Neuronal stem cell (in vitro differentiated cells): Measurements from ENCODE around the gene PLAC1.

ENCODE experiments used
- DNase-seq: peaks from one replicate; pipeline ENCODE4 v3.0.0-alpha.2; 2013; ENCODE audit warnings: low spot score
- H2AFZ ChIP-seq: one replicate; pipeline ENCODE4 v1.6.1; 2013; ENCODE audit warnings: mild to moderate bottlenecking, low read length, inconsistent platforms
- H2AK5ac ChIP-seq: 2 replicates; pipeline ENCODE4 v1.6.1; 2013; ENCODE audit warnings: low read depth, mild to moderate bottlenecking, inconsistent platforms, low read length, moderate library complexity, mixed read lengths
- H2BK120ac ChIP-seq: 2 replicates; pipeline ENCODE4 v1.6.1; 2013; ENCODE audit warnings: low read depth, mild to moderate bottlenecking, inconsistent platforms, low read length, moderate library complexity, mixed read lengths
- H2BK12ac ChIP-seq: one replicate; pipeline ENCODE4 v1.6.1; 2013; ENCODE audit warnings: low read length, inconsistent platforms
- H2BK15ac ChIP-seq: 2 replicates; pipeline ENCODE4 v1.6.1; 2013; ENCODE audit warnings: mild to moderate bottlenecking, low read length, inconsistent platforms, mixed read lengths
- H2BK5ac ChIP-seq: one replicate; pipeline ENCODE4 v1.6.1; 2013; ENCODE audit warnings: inconsistent platforms, mild to moderate bottlenecking, low read length, moderate library complexity
- H3K14ac ChIP-seq: one replicate; pipeline ENCODE4 v1.6.1; 2013; ENCODE audit warnings: low read length, inconsistent platforms
- H3K18ac ChIP-seq: 2 replicates; pipeline ENCODE4 v1.6.1; 2013; ENCODE audit warnings: low read length, inconsistent platforms
- H3K23ac ChIP-seq: 2 replicates; pipeline ENCODE4 v1.6.1; 2013; ENCODE audit warnings: low read depth, mild to moderate bottlenecking, mixed read lengths, low read length, inconsistent platforms; ENCODE audit not compliant: poor library complexity
- H3K27ac ChIP-seq: replicated peaks from 3 replicates; pipeline ENCODE4 v1.5.1; 2013; ENCODE audit warnings: low read length, inconsistent platforms
- H3K27me3 ChIP-seq, 3 experiments: 2 replicates each; pipeline ENCODE4 v1.6.1; 2013; ENCODE audit warnings: low read length in 3 of 3, mild to moderate bottlenecking in 2 of 3, inconsistent platforms in 1 of 3, low read depth in 1 of 3, mixed read lengths in 1 of 3, moderate library complexity in 1 of 3; ENCODE audit not compliant: control insufficient read depth in 3 of 3, insufficient read depth in 3 of 3
- H3K36me3 ChIP-seq, 2 donors: replicated peaks in 1 of 2; 2 replicates each; pipeline ENCODE4 v1.6.1; 2013; ENCODE audit warnings: low read length in 2 of 2; ENCODE audit not compliant: control insufficient read depth in 2 of 2, insufficient read depth in 2 of 2
- H3K4ac ChIP-seq: 2 replicates; pipeline ENCODE4 v1.6.1; 2013; ENCODE audit warnings: inconsistent platforms, mild to moderate bottlenecking, low read length, moderate library complexity
- H3K4me1 ChIP-seq, 2 donors: 1 replicate in 1 of 2; 2 replicates in 1 of 2; pipeline ENCODE4 v1.6.1; 2013; ENCODE audit warnings: low read length in 2 of 2, low read depth in 1 of 2; ENCODE audit not compliant: control insufficient read depth in 2 of 2, insufficient read depth in 1 of 2
- H3K4me2 ChIP-seq: one replicate; pipeline ENCODE4 v1.6.1; 2013; ENCODE audit warnings: mild to moderate bottlenecking, low read length, inconsistent platforms; ENCODE audit not compliant: insufficient read depth, poor library complexity, severe bottlenecking
- H3K4me3 ChIP-seq, 2 donors: 2 replicates each; pipeline ENCODE4 v1.5.1; 2013; ENCODE audit warnings: low read length in 2 of 2, mild to moderate bottlenecking in 2 of 2, inconsistent platforms in 1 of 2, moderate library complexity in 1 of 2
- H3K79me1 ChIP-seq: one replicate; pipeline ENCODE4 v1.6.1; 2013; ENCODE audit warnings: low read depth, mild to moderate bottlenecking, inconsistent platforms, low read length, moderate library complexity
- H3K9ac ChIP-seq: one replicate; pipeline ENCODE4 v1.6.1; 2013; ENCODE audit warnings: mild to moderate bottlenecking, low read depth, low read length, inconsistent platforms; ENCODE audit not compliant: poor library complexity
- H3K9me3 ChIP-seq, 2 donors: replicated peaks in 1 of 2; 2 replicates each; pipeline versions ENCODE3 to v1.6.1; 2013; ENCODE audit warnings: low read length in 2 of 2, mild to moderate bottlenecking in 2 of 2, inconsistent platforms in 1 of 2, low read depth in 1 of 2, mixed read lengths in 1 of 2, moderate library complexity in 1 of 2; ENCODE audit not compliant: control insufficient read depth in 2 of 2, insufficient read depth in 1 of 2
- H4K8ac ChIP-seq: one replicate; pipeline ENCODE4 v1.6.1; 2013; ENCODE audit warnings: low read depth, mild to moderate bottlenecking, inconsistent platforms, low read length, moderate library complexity
- H4K91ac ChIP-seq: one replicate; pipeline ENCODE4 v1.6.1; 2013; ENCODE audit warnings: low read length, low read depth, mild to moderate bottlenecking, inconsistent platforms; ENCODE audit not compliant: poor library complexity
- WGBS, 2 donors: extraction: QIAGEN DNeasy Blood & Tissue Kit; methylation state at CpG; one replicate each; pipeline ENCODE4 v1.1.7; 2013; ENCODE audit warnings: missing lambda C conversion rate in 2 of 2, mixed read lengths in 1 of 2; ENCODE audit not compliant: insufficient read length in 2 of 2, insufficient replicate concordance in 1 of 2; ENCODE audit errors: extremely low coverage in 2 of 2; 5-methylcytosine and 5-hydroxymethylcytosine counted together

Gene PLAC1

DNA sequence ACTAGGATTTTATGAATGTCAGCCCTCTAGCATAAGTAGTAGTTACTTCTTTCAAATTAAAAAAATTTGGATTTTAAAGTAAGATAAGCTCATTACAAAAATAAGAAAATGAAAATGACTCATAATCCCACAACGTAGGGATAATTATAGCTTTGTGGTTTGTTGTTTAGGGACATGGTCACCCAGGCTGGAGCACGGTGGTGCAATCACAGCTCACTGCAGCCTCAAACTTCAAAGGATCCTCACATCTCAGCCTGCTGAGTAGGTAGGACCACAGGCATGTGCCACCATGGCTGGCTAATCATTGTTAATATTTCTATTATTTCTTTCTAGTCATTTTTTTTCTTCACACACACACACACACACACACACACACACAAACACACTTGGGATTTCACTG is 57.6 kb downstream of the PLAC1 start:
- Histone ChIP-seq H3K4ac (no peak overlapping the region), H3K23ac (no peak overlapping the region), H3K9me3 (no peaks in the 10 kb centered on the region), H4K8ac (no peak overlapping the region), H2AFZ (no peak overlapping the region), H3K9ac (no peak overlapping the region), H2BK5ac (no peak overlapping the region), H3K4me2 (no peak overlapping the region), H3K79me1 (no peaks in the 10 kb centered on the region), H3K27me3 (no peaks in the 10 kb centered on the region), H3K14ac (no peak overlapping the region), H3K27ac (no peak overlapping the region), H2BK120ac (no peak overlapping the region), H3K4me3 (no peak overlapping the region), H3K18ac (no peak overlapping the region), H2BK15ac (no peak overlapping the region), H3K4me1 (peaks cover 0 to 3% of the 10 kb centered on the region in 2 donors), H3K36me3 (no peaks in the 10 kb centered on the region), H4K91ac (no peak overlapping the region), H2BK12ac (no peak overlapping the region), H2AK5ac (no peak overlapping the region)
- DNase-seq = no peak
- no CpG with 5 or more reads among the region's 2 CpGs for WGBS, 2 donors

DNA sequence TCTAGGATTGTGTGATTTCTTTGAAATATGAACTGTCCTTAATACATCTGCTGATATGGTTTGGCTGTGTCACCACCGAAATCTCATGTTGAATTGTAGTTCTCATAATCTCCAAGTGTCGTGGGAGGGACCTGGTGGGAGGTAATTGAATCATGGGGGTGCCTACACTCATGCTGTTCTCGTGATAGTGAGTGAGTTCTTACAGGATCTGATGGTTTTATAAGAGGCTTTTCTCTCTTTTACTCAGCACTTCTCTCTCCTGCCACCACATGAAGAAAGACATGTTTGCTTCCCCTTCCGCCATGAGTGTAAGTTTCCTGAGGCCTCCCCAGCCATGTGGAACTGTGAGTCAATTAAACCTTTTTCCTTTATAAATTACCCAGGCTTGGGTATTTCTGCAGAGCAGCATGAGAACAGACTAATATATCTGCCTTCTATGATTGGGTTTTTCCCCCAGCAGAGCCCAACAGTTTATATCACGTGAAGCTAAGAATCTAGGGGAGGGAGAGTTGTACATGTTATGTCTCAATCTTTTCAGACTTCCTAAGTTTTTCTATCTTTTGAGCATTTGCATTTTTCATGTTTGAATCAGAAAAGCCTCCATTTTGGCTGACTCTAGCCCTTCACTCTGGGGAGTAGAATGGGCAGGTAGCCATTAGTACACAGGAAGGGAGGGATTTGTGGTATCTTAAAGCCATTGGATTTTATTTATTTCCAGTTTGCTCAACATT is 58.9 kb downstream of the PLAC1 start:
- Histone ChIP-seq H3K4me3 (no peak overlapping the region), H2BK12ac (no peak overlapping the region), H3K4me2 (no peak overlapping the region), H2AFZ (no peak overlapping the region), H3K14ac (no peak overlapping the region), H3K23ac (no peak overlapping the region), H3K36me3 (no peaks in the 10 kb centered on the region), H3K4me1 (no peaks in the 10 kb centered on the region), H4K8ac (no peak overlapping the region), H2BK5ac (no peak overlapping the region), H3K9me3 (no peaks in the 10 kb centered on the region), H3K27ac (no peak overlapping the region), H2BK15ac (no peak overlapping the region), H3K4ac (no peak overlapping the region), H3K27me3 (no peaks in the 10 kb centered on the region), H2BK120ac (no peak overlapping the region), H3K9ac (no peak overlapping the region), H3K18ac (no peak overlapping the region), H4K91ac (no peak overlapping the region), H3K79me1 (no peaks in the 10 kb centered on the region), H2AK5ac (no peak overlapping the region)
- DNase-seq = no peak
- WGBS, 2 donors = no CpG with 5 or more reads among the region's 5 CpGs

DNA sequence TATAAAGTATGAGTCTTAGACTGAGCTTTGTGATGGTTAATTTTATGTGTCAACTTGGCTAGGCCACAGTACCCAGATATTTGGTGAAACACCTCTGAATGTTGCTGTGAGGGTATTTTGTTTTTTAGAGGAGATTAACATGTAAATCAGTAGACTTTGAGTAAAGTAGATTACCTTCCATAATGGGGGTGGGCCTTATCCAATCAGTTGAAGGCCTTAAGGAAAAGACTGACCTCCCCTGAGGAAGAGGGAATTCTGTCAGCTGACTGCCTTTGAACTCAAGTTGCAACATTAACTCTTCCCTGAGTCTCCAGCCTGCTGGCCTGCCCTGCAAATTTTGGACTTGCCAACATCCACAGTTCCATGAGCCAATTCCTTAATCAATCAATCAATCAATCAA is 66.0 kb downstream of the PLAC1 start:
- Histone ChIP-seq H3K27me3 (peaks cover 0 to 4% (median 0%) of the 10 kb centered on the region in 3 experiments), H3K4me1 (no peaks in the 10 kb centered on the region), H3K9ac (no peak overlapping the region), H3K14ac (no peak overlapping the region), H2AK5ac (no peak overlapping the region), H2AFZ (no peak overlapping the region), H2BK15ac (no peak overlapping the region), H3K4ac (no peak overlapping the region), H4K91ac (no peak overlapping the region), H2BK12ac (no peak overlapping the region), H2BK120ac (no peak overlapping the region), H3K18ac (no peak overlapping the region), H3K79me1 (no peaks in the 10 kb centered on the region), H2BK5ac (no peak overlapping the region), H3K4me2 (no peak overlapping the region), H3K27ac (no peak overlapping the region), H4K8ac (no peak overlapping the region), H3K9me3 (no peaks in the 10 kb centered on the region), H3K23ac (no peak overlapping the region), H3K4me3 (no peak overlapping the region), H3K36me3 (no peaks in the 10 kb centered on the region)
- no peak for DNase-seq

DNA sequence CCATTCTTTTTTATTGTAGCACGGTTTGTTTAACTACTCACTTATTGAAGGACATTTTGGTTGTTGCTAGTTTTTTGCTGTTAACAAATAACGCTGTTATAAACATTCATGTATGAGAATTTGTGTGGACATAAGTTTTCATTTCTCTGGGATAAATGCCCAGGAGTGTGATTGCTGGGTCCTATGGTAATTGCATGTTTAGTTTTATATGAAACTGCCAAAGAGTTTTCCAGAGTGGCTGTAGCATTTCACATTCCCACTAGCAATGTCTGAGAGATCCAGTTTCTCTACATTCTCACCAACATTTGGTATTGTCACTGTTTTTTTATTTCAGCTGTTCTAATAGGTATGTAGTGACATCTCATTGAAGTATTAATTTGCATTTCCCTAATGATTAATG is 66.8 kb downstream of the PLAC1 start:
- Histone ChIP-seq H3K18ac (no peak overlapping the region), H4K8ac (no peak overlapping the region), H3K27me3 (peaks cover 0 to 4% (median 0%) of the 10 kb centered on the region in 3 experiments), H2BK15ac (no peak overlapping the region), H3K4me1 (no peaks in the 10 kb centered on the region), H3K23ac (no peak overlapping the region), H3K9me3 (no peaks in the 10 kb centered on the region), H3K79me1 (no peaks in the 10 kb centered on the region), H2AK5ac (no peak overlapping the region), H3K4me2 (no peak overlapping the region), H2BK12ac (no peak overlapping the region), H3K4me3 (no peak overlapping the region), H3K4ac (no peak overlapping the region), H3K9ac (no peak overlapping the region), H4K91ac (no peak overlapping the region), H3K14ac (no peak overlapping the region), H2AFZ (no peak overlapping the region), H3K36me3 (no peaks in the 10 kb centered on the region), H2BK120ac (no peak overlapping the region), H2BK5ac (no peak overlapping the region), H3K27ac (no peak overlapping the region)
- WGBS, 2 donors = no CpG with 5 or more reads among the region's 2 CpGs
- DNase-seq = no peak
